K562 (cell line): Measurements from ENCODE around the gene C4A. TPM values are rescaled to one million over a fixed set of nuclear protein-coding genes. Genes with fewer than 3 reads are reported as not detected.
A peak's percentile ranks its signal among the peaks of the same experiment; 100 is the strongest.

Experiments
- CREB5 ChIP-seq: fragments of 250-450 bp; sonication (Bioruptor Pico); IDR thresholded peaks from 2 replicates; pipeline ENCODE4 v1.5.0; 2020; ENCODE audit warnings: mild to moderate bottlenecking
- ELK1 ChIP-seq: sonication (generic); formaldehyde crosslinking; IDR thresholded peaks from 2 replicates; pipeline ENCODE4 v1.8.1; 2022; ENCODE audit warnings: missing genetic modification reagents
- MTA1 ChIP-seq: fragments of 450-650 bp; IDR thresholded peaks from 2 replicates; pipeline ENCODE4 v1.6.1; 2017; ENCODE audit warnings: borderline replicate concordance
- RCOR1 ChIP-seq, 2 experiments: IDR thresholded peaks; 2 replicates each; pipeline ENCODE4 v1.6.1; 2012; ENCODE audit warnings: low read depth in 2 of 2, low read length in 2 of 2, borderline replicate concordance in 1 of 2, improper control_type of control experiment in 1 of 2
- SMAD4 ChIP-seq: fragments of 250-450 bp; sonication (Bioruptor Pico); conservative IDR thresholded peaks from 2 replicates; pipeline ENCODE4 v1.8.0; 2021; ENCODE audit warnings: inconsistent platforms, mild to moderate bottlenecking, moderate library complexity
- TFE3 ChIP-seq: fragments of 450-650 bp; formaldehyde crosslinking; IDR thresholded peaks from 2 replicates; pipeline ENCODE4 v1.4.0; 2020; ENCODE audit warnings: mild to moderate bottlenecking, mixed read lengths
- THRAP3 ChIP-seq: fragments of 450-650 bp; IDR thresholded peaks from 2 replicates; pipeline ENCODE4 v1.6.1; 2016; ENCODE audit warnings: mild to moderate bottlenecking, inconsistent platforms, borderline replicate concordance
- VEZF1 ChIP-seq: fragments of 200-800 bp; sonication (Bioruptor generic); IDR thresholded peaks from 2 replicates; pipeline ENCODE4 v1.6.1; 2017; ENCODE audit warnings: missing genetic modification characterization, missing compliant biosample characterization
- ZBTB2 ChIP-seq: fragments of 450-650 bp; IDR thresholded peaks from 2 replicates; pipeline ENCODE4 v1.6.1; 2016; ENCODE audit warnings: antibody characterized with exemption
- ZNF253 ChIP-seq: fragments of 250-450 bp; sonication (Bioruptor Pico); conservative IDR thresholded peaks from 2 replicates; pipeline ENCODE4 v1.6.1; 2021; ENCODE audit warnings: mild to moderate bottlenecking
- ZNF41 ChIP-seq: fragments of 250-450 bp; sonication (Bioruptor Pico); conservative IDR thresholded peaks from 2 replicates; pipeline ENCODE4 v1.4.0; 2020; ENCODE audit warnings: mild to moderate bottlenecking
- ZNF511 ChIP-seq: sonication (generic); formaldehyde crosslinking; IDR thresholded peaks from 2 replicates; pipeline ENCODE4 v1.8.0; 2022; ENCODE audit warnings: mild to moderate bottlenecking, missing genetic modification reagents
- ZSCAN32 ChIP-seq: fragments of 450-650 bp; formaldehyde crosslinking; IDR thresholded peaks from 2 replicates; pipeline ENCODE4 v1.4.0; 2020; ENCODE audit warnings: mild to moderate bottlenecking, moderate library complexity
- polyA plus RNA-seq, 8 experiments: library from polyadenylated mRNA; depleted of rRNA in 4 of 8; stranded (reverse) in 5 of 8; unstranded in 3 of 8; fragments of >200 nt; fragmentation: Nextera tagmentation in 2 of 8; fragmentation: Illumina TruSeq in 1 of 8; extraction: Ambion mirVana in 2 of 8; extraction: Trizol in 1 of 8; gene quantifications; 2 replicates each; pipeline versions ENCODE4 v1.2.1 to v1.2.3, GENCODE V29; 2011 to 2014; ENCODE audit warnings: inconsistent platforms in 1 of 8, missing spikeins in 1 of 8
- total RNA-seq, 7 experiments: library from RNA; depleted of rRNA in 6 of 7; stranded (reverse); fragments of >200 nt in 6 of 7; fragmentation: Illumina TruSeq in 2 of 7; extraction: Trizol in 2 of 7; gene quantifications; 2 replicates each; pipeline versions ENCODE4 v1.2.1 to v1.2.3, GENCODE V29; 2011 to 2021; ENCODE audit warnings: low replicate concordance in 1 of 7

Gene C4A
- total and polyA plus RNA-seq, 9 of the 15 experiments (the other 6 are each of a cell fraction or from before 2014, with no cell fraction given) = 0.27 to 7.6 (median 5.0) TPM

GRCh38 chr6:31979238-31979898, 2.5 kb upstream of the C4A start (continued):
- peak; percentile 76 for TF ChIP-seq TFE3 (CRISPR knock-in tag)
- TF ChIP-seq SMAD4 = peak; percentile 50
- TF ChIP-seq ZNF253 = no peak
- TF ChIP-seq ZNF511 = no peak
- no peak for TF ChIP-seq ELK1 (CRISPR knock-in tag)
- no peak for TF ChIP-seq CREB5 (CRISPR knock-in tag)
- TF ChIP-seq RCOR1 (IDR thresholded peaks at IDR 0.05; ENCODE audit: borderline replicate concordance in 1 of 2, low read depth in 2 of 2, low read length in 2 of 2) = peak in 1 of 2 experiments; percentile 17; a peak in 1 of 4 replicates
- TF ChIP-seq ZSCAN32 (CRISPR knock-in tag) = no peak
- no peak for TF ChIP-seq THRAP3
- no peak for TF ChIP-seq MTA1
- peak; percentile 74 for TF ChIP-seq VEZF1 (CRISPR knock-in tag)
- TF ChIP-seq ZNF41 (CRISPR knock-in tag) = 0 out of 2 replicates have a peak, but pooled peaks have one; percentile 21
- no peak for TF ChIP-seq ZBTB2
